ENCODE measurements around the gene ACADM.
"Not testable (repeated sequence)": the region's sequence is repeated elsewhere in the genome, so short reads cannot be mapped to it uniquely, and the experiment has no call there.

The ACADM gene

GRCh38 chr1:75732703-75733102 lies 8.2 kb downstream of the ACADM start:
- Histone ChIP-seq H3K9me3 (ENCODE audit: control insufficient read depth, insufficient read depth, low read depth, low read length) (no peaks in the 10 kb centered on the region), H3K4me3 (ENCODE audit: low read depth, low read length) (no peak overlapping the region), H3K9ac (ENCODE audit: low read length) (no peak overlapping the region), H3K36me3 (ENCODE audit: control insufficient read depth, insufficient read depth, low read length) (peaks cover 36% of the 10 kb centered on the region), H3K27ac (ENCODE audit: low read depth, low read length) (no peak overlapping the region), H3K27me3 (ENCODE audit: control insufficient read depth, insufficient read depth, low read length) (no peaks in the 10 kb centered on the region), H3K4me1 (ENCODE audit: control insufficient read depth, insufficient read depth, low read length) (no peaks in the 10 kb centered on the region)

GRCh38 chr1:75733661-75734060 lies 9.2 kb downstream of the ACADM start:
- Histone ChIP-seq H3K27me3 (ENCODE audit: control insufficient read depth, insufficient read depth, low read length) (no peaks in the 10 kb centered on the region), H3K4me1 (ENCODE audit: control insufficient read depth, insufficient read depth, low read length) (no peaks in the 10 kb centered on the region), H3K9ac (ENCODE audit: low read length) (no peak overlapping the region), H3K36me3 (ENCODE audit: control insufficient read depth, insufficient read depth, low read length) (peaks cover 37% of the 10 kb centered on the region), H3K4me3 (ENCODE audit: low read depth, low read length) (no peak overlapping the region), H3K27ac (ENCODE audit: low read depth, low read length) (no peak overlapping the region), H3K9me3 (ENCODE audit: control insufficient read depth, insufficient read depth, low read depth, low read length) (no peaks in the 10 kb centered on the region)

- no peak overlapping the region for H3K9ac ChIP-seq (ENCODE audit: low read length)
- no peak overlapping the region for H3K27ac ChIP-seq (ENCODE audit: low read depth, low read length)
- H3K4me3 ChIP-seq (ENCODE audit: low read depth, low read length) = no peak overlapping the region
- no peaks in the 10 kb centered on the region for H3K9me3 ChIP-seq (ENCODE audit: control insufficient read depth, insufficient read depth, low read depth, low read length)
- peaks cover 51% of the 10 kb centered on the region for H3K36me3 ChIP-seq (ENCODE audit: control insufficient read depth, insufficient read depth, low read length)
- no peaks in the 10 kb centered on the region for H3K4me1 ChIP-seq (ENCODE audit: control insufficient read depth, insufficient read depth, low read length)
- no peaks in the 10 kb centered on the region for H3K27me3 ChIP-seq (ENCODE audit: control insufficient read depth, insufficient read depth, low read length)
Measured at GRCh38 chr1:75736016-75736415, 11.5 kb downstream of the ACADM start.

GRCh38 chr1:75742047-75742625 lies 17.6 kb downstream of the ACADM start:
- Histone ChIP-seq H3K27ac (ENCODE audit: low read depth, low read length) (no peak overlapping the region), H3K36me3 (ENCODE audit: control insufficient read depth, insufficient read depth, low read length) (peaks cover 48% of the 10 kb centered on the region), H3K4me1 (ENCODE audit: control insufficient read depth, insufficient read depth, low read length) (peaks cover 3% of the 10 kb centered on the region; the same call in 1 of the 2 replicates), H3K27me3 (ENCODE audit: control insufficient read depth, insufficient read depth, low read length) (no peaks in the 10 kb centered on the region), H3K9me3 (ENCODE audit: control insufficient read depth, insufficient read depth, low read depth, low read length) (no peaks in the 10 kb centered on the region), H3K4me3 (ENCODE audit: low read depth, low read length) (no peak overlapping the region), H3K9ac (ENCODE audit: low read length) (peak overlapping the region; percentile 50)

GRCh38 chr1:75745276-75745675 lies 20.8 kb downstream of the ACADM start:
- H3K36me3 ChIP-seq (ENCODE audit: control insufficient read depth, insufficient read depth, low read length) = peaks cover 42% of the 10 kb centered on the region
- peaks cover 3% of the 10 kb centered on the region; the same call in 1 of the 2 replicates for H3K4me1 ChIP-seq (ENCODE audit: control insufficient read depth, insufficient read depth, low read length)
- no peak overlapping the region for H3K27ac ChIP-seq (ENCODE audit: low read depth, low read length)
- no peak overlapping the region for H3K9ac ChIP-seq (ENCODE audit: low read length)
- no peaks in the 10 kb centered on the region for H3K27me3 ChIP-seq (ENCODE audit: control insufficient read depth, insufficient read depth, low read length)
- no peaks in the 10 kb centered on the region for H3K9me3 ChIP-seq (ENCODE audit: control insufficient read depth, insufficient read depth, low read depth, low read length)
- H3K4me3 ChIP-seq (ENCODE audit: low read depth, low read length) = no peak overlapping the region

GRCh38 chr1:75757210-75757609 lies 32.7 kb downstream of the ACADM start:
- Histone ChIP-seq H3K9me3 (ENCODE audit: control insufficient read depth, insufficient read depth, low read depth, low read length) (peaks cover 20% of the 10 kb centered on the region), H3K36me3 (ENCODE audit: control insufficient read depth, insufficient read depth, low read length) (peaks cover 42% of the 10 kb centered on the region)
- H3K27ac ChIP-seq (ENCODE audit: low read depth, low read length); H3K9ac ChIP-seq (ENCODE audit: low read length); H3K27me3 ChIP-seq (ENCODE audit: control insufficient read depth, insufficient read depth, low read length); H3K4me1 ChIP-seq (ENCODE audit: control insufficient read depth, insufficient read depth, low read length); H3K4me3 ChIP-seq (ENCODE audit: low read depth, low read length): not testable (repeated sequence)

GRCh38 chr1:75758543-75758942 lies 34.0 kb downstream of the ACADM start:
- peaks cover 30% of the 10 kb centered on the region for H3K36me3 ChIP-seq (ENCODE audit: control insufficient read depth, insufficient read depth, low read length)

GRCh38 chr1:75764057-75764655 lies 39.6 kb downstream of the ACADM start:
- no peak overlapping the region for H3K4me3 ChIP-seq (ENCODE audit: low read depth, low read length)
- peaks cover 4% of the 10 kb centered on the region; the same call in 1 of the 2 replicates for H3K4me1 ChIP-seq (ENCODE audit: control insufficient read depth, insufficient read depth, low read length)
- no peak overlapping the region for H3K27ac ChIP-seq (ENCODE audit: low read depth, low read length)
- H3K9me3 ChIP-seq (ENCODE audit: control insufficient read depth, insufficient read depth, low read depth, low read length) = 0 out of 2 replicates have a peak, but pooled peaks cover 1% of the 10 kb centered on the region
- H3K36me3 ChIP-seq (ENCODE audit: control insufficient read depth, insufficient read depth, low read length) = peaks cover 3% of the 10 kb centered on the region; the same call in 1 of the 2 replicates
- H3K9ac ChIP-seq (ENCODE audit: low read length) = no peak overlapping the region
- no peaks in the 10 kb centered on the region for H3K27me3 ChIP-seq (ENCODE audit: control insufficient read depth, insufficient read depth, low read length)

More at GRCh38 chr1:75758543-75758942, 34.0 kb downstream of the ACADM start:
- H3K9ac ChIP-seq (ENCODE audit: low read length); H3K27ac ChIP-seq (ENCODE audit: low read depth, low read length); H3K4me1 ChIP-seq (ENCODE audit: control insufficient read depth, insufficient read depth, low read length); H3K27me3 ChIP-seq (ENCODE audit: control insufficient read depth, insufficient read depth, low read length); H3K4me3 ChIP-seq (ENCODE audit: low read depth, low read length): not testable (repeated sequence)
- H3K9me3 ChIP-seq (ENCODE audit: control insufficient read depth, insufficient read depth, low read depth, low read length) = peaks cover 20% of the 10 kb centered on the region

GRCh38 chr1:75765697-75766355 lies 41.3 kb downstream of the ACADM start:
- H3K36me3 ChIP-seq (ENCODE audit: control insufficient read depth, insufficient read depth, low read length) = peaks cover 3% of the 10 kb centered on the region; the same call in 1 of the 2 replicates
- no peak overlapping the region for H3K4me3 ChIP-seq (ENCODE audit: low read depth, low read length)
- no peaks in the 10 kb centered on the region for H3K9me3 ChIP-seq (ENCODE audit: control insufficient read depth, insufficient read depth, low read depth, low read length)
- no peak overlapping the region for H3K27ac ChIP-seq (ENCODE audit: low read depth, low read length)
- no peaks in the 10 kb centered on the region for H3K27me3 ChIP-seq (ENCODE audit: control insufficient read depth, insufficient read depth, low read length)
- peaks cover 4% of the 10 kb centered on the region; the same call in 1 of the 2 replicates for H3K4me1 ChIP-seq (ENCODE audit: control insufficient read depth, insufficient read depth, low read length)
- no peak overlapping the region for H3K9ac ChIP-seq (ENCODE audit: low read length)

- no peaks in the 10 kb centered on the region for H3K27me3 ChIP-seq (ENCODE audit: control insufficient read depth, insufficient read depth, low read length)
- no peaks in the 10 kb centered on the region for H3K36me3 ChIP-seq (ENCODE audit: control insufficient read depth, insufficient read depth, low read length)
Measured at GRCh38 chr1:75768016-75768415, 43.5 kb downstream of the ACADM start.

GRCh38 chr1:75770761-75771160 lies 46.3 kb downstream of the ACADM start:
- Histone ChIP-seq H3K27ac (ENCODE audit: low read depth, low read length) (no peak overlapping the region), H3K9me3 (ENCODE audit: control insufficient read depth, insufficient read depth, low read depth, low read length) (no peaks in the 10 kb centered on the region)

More at GRCh38 chr1:75768016-75768415, 43.5 kb downstream of the ACADM start:
- Histone ChIP-seq H3K27ac (ENCODE audit: low read depth, low read length) (no peak overlapping the region), H3K4me3 (ENCODE audit: low read depth, low read length) (no peak overlapping the region), H3K4me1 (ENCODE audit: control insufficient read depth, insufficient read depth, low read length) (peaks cover 4% of the 10 kb centered on the region; the same call in 1 of the 2 replicates), H3K9me3 (ENCODE audit: control insufficient read depth, insufficient read depth, low read depth, low read length) (no peaks in the 10 kb centered on the region), H3K9ac (ENCODE audit: low read length) (no peak overlapping the region)

More at GRCh38 chr1:75770761-75771160, 46.3 kb downstream of the ACADM start:
- Histone ChIP-seq H3K36me3 (ENCODE audit: control insufficient read depth, insufficient read depth, low read length) (no peaks in the 10 kb centered on the region), H3K4me3 (ENCODE audit: low read depth, low read length) (no peak overlapping the region), H3K4me1 (ENCODE audit: control insufficient read depth, insufficient read depth, low read length) (peaks cover 4% of the 10 kb centered on the region; the same call in 1 of the 2 replicates), H3K27me3 (ENCODE audit: control insufficient read depth, insufficient read depth, low read length) (no peaks in the 10 kb centered on the region), H3K9ac (ENCODE audit: low read length) (no peak overlapping the region)

Measured in HUES6 (cell line).